Testis (tissue), 2 donors: Measurements from ENCODE around the gene DNAH10.

Source experiments
- POLR2A ChIP-seq: fragments of 450-650 bp; IDR thresholded peaks from one replicate; pipeline ENCODE4 v1.6.1; 2017; ENCODE audit warnings: antibody characterized with exemption, mild to moderate bottlenecking, moderate library complexity
- TF ChIP-seq, protein P1 (sequence below), 3 experiments: fragments of 450-650 bp in 2 of 3; fragments of 200-600 bp in 1 of 3; sonication (generic) in 1 of 3; IDR thresholded peaks; one replicate each; pipeline ENCODE4 v1.5.1; 2016 to 2019; ENCODE audit warnings: antibody characterized with exemption in 3 of 3, mild to moderate bottlenecking in 2 of 3, moderate library complexity in 1 of 3

DNA sequence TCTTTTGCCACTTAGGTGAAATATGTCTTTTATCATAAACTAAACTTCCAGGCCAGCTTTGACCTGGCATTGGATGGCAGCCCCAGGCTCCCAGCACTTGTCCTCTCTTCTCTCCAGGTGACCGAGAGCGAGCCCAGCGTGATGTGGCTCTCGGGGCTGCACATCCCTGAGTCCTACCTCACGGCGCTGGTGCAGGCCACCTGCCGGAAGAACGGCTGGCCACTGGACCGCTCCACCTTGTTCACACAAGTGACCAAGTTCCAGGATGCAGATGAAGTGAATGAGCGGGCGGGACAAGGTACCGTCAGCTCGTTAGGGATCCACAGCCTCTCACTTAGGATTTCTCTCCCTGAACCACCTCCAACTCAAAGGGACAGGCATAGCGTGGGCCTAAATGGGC, 171.1 kb downstream of the DNAH10 start:
- TF ChIP-seq, protein P1, sequence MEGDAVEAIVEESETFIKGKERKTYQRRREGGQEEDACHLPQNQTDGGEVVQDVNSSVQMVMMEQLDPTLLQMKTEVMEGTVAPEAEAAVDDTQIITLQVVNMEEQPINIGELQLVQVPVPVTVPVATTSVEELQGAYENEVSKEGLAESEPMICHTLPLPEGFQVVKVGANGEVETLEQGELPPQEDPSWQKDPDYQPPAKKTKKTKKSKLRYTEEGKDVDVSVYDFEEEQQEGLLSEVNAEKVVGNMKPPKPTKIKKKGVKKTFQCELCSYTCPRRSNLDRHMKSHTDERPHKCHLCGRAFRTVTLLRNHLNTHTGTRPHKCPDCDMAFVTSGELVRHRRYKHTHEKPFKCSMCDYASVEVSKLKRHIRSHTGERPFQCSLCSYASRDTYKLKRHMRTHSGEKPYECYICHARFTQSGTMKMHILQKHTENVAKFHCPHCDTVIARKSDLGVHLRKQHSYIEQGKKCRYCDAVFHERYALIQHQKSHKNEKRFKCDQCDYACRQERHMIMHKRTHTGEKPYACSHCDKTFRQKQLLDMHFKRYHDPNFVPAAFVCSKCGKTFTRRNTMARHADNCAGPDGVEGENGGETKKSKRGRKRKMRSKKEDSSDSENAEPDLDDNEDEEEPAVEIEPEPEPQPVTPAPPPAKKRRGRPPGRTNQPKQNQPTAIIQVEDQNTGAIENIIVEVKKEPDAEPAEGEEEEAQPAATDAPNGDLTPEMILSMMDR (IDR thresholded peaks at IDR 0.05): no peak
- TF ChIP-seq POLR2A: no peak
